ENCODE data around the gene PHC2. TPM values are rescaled to one million over a fixed set of nuclear protein-coding genes. Genes with fewer than 3 reads are reported as not detected.

The PHC2 gene
- total and polyA plus RNA-seq, 2 donors from 2014 or later = 118 to 149 TPM

- intact Hi-C loops (cut with DNase I) = no loop called here
These were observed 4.4 kb upstream of the PHC2 start for GRCh38 chr1:33435096-33435820.

DNA sequence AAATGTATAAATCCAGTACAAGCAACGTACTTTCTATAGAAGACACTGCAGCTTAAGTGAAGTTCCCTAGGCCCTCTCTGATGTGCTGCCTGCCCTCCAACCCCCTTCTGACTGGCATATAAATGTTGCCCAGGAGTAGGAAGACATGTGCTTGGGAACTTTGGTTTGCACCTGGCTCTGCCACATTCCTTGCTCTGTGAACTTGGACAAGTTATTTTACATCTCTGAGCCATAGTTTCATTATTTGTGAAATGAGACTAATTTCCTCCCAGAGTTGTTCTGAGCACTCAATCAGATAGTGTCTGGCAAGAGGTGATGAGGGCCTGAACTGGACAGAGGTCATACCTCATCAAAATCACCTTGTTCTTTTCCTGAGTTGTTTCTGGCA, 3.5 kb upstream of the PHC2 start:
- intact Hi-C loops (cut with DNase I) = no loop called here
- TF ChIP-seq, protein P1, sequence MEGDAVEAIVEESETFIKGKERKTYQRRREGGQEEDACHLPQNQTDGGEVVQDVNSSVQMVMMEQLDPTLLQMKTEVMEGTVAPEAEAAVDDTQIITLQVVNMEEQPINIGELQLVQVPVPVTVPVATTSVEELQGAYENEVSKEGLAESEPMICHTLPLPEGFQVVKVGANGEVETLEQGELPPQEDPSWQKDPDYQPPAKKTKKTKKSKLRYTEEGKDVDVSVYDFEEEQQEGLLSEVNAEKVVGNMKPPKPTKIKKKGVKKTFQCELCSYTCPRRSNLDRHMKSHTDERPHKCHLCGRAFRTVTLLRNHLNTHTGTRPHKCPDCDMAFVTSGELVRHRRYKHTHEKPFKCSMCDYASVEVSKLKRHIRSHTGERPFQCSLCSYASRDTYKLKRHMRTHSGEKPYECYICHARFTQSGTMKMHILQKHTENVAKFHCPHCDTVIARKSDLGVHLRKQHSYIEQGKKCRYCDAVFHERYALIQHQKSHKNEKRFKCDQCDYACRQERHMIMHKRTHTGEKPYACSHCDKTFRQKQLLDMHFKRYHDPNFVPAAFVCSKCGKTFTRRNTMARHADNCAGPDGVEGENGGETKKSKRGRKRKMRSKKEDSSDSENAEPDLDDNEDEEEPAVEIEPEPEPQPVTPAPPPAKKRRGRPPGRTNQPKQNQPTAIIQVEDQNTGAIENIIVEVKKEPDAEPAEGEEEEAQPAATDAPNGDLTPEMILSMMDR (IDR thresholded peaks at IDR 0.05; ENCODE audit: borderline replicate concordance, extremely low read depth, insufficient read depth) = no peak
- Histone ChIP-seq H3K27ac (ENCODE audit: low read depth in 2 of 2, low read length in 2 of 2) (peak overlapping the region in 1 of 2 donors; percentile 26), H3K4me1 (ENCODE audit: control insufficient read depth in 2 of 3, insufficient read depth in 2 of 3, low read depth in 1 of 3, low read length in 3 of 3) (peaks cover 0 to 13% (median 0%) of the 10 kb centered on the region in 3 donors), H3K4me3 (ENCODE audit: low read length in 3 of 3) (no peak overlapping the region), H3K36me3 (ENCODE audit: control insufficient read depth in 2 of 3, insufficient read depth in 3 of 3, low read length in 3 of 3) (no peaks in the 10 kb centered on the region), H3K9me3 (ENCODE audit: control insufficient read depth in 2 of 3, insufficient read depth in 1 of 3, low read length in 3 of 3) (no peaks in the 10 kb centered on the region), H3K27me3 (ENCODE audit: control insufficient read depth, insufficient read depth, low read length) (no peaks in the 10 kb centered on the region), H3K9ac (ENCODE audit: low read length in 3 of 3) (no peak overlapping the region)
- FAIRE-seq (no peak), DNase-seq (no peak)

More at GRCh38 chr1:33435096-33435820, 4.4 kb upstream of the PHC2 start:
- peaks cover 0 to 6% (median 0%) of the 10 kb centered on the region in 3 donors for H3K4me1 ChIP-seq (ENCODE audit: control insufficient read depth in 2 of 3, insufficient read depth in 2 of 3, low read depth in 1 of 3, low read length in 3 of 3)
- TF ChIP-seq, protein P1 (IDR thresholded peaks at IDR 0.05; ENCODE audit: borderline replicate concordance, extremely low read depth, insufficient read depth) = no peak
- H3K36me3 ChIP-seq (ENCODE audit: control insufficient read depth in 2 of 3, insufficient read depth in 3 of 3, low read length in 3 of 3) = no peaks in the 10 kb centered on the region
- DNase-seq = no peak
- H3K9me3 ChIP-seq (ENCODE audit: control insufficient read depth in 2 of 3, insufficient read depth in 1 of 3, low read length in 3 of 3) = no peaks in the 10 kb centered on the region
- no peak overlapping the region for H3K4me3 ChIP-seq (ENCODE audit: low read length in 3 of 3)
- H3K9ac ChIP-seq (ENCODE audit: low read length in 3 of 3) = no peak overlapping the region
- FAIRE-seq = no peak
- no peak overlapping the region for H3K27ac ChIP-seq (ENCODE audit: low read depth in 2 of 2, low read length in 2 of 2)
- H3K27me3 ChIP-seq (ENCODE audit: control insufficient read depth, insufficient read depth, low read length) = no peaks in the 10 kb centered on the region

DNA sequence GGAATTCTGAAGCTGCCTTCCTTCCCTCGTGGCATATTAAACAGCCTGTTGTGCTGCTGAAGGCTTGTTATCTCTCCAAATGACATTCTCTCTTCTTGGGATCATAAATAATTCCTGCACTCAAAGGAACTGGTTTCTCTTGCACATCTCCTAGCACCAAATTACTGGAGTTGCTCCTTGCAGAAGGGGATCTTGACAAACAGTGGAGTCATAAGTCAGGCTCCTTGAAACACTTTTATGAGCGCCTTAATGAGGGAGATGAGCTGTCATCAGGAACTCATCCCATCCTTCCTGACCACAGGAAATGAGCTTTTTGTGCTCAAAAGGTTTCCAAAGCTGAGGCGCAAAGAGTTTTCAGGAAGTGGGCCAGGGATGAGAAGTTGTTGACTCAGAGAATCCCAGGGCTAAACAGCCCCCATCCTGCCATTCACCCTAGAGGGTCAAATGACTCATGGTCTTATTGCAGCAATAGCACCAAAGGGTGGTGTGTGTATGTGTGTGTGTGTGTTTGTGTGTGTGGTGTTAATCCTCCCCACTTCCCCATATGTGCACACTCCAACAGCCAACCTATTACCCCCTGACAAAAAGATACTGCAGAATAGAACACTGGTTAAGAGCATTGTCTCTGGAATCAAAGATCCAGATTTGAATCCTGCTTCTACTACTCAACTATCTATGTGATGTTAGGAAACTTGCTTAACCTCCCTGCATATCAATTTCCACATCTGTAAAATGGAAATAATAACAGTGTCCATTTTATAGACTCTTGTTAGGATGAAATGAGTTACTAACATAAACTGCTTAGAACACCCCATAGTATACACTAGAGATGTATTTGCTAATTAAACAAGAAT, 2.8 kb upstream of the PHC2 start:
- H3K27ac ChIP-seq (ENCODE audit: low read depth in 2 of 2, low read length in 2 of 2) = peak overlapping the region in 1 of 2 donors; percentile 26
- H3K27me3 ChIP-seq (ENCODE audit: control insufficient read depth, insufficient read depth, low read length) = no peaks in the 10 kb centered on the region
- no peaks in the 10 kb centered on the region for H3K9me3 ChIP-seq (ENCODE audit: control insufficient read depth in 2 of 3, insufficient read depth in 1 of 3, low read length in 3 of 3)
- FAIRE-seq (no peak), DNase-seq (peak in 4 of 5 donors; percentile 64 to 87 (median 74))
- H3K9ac ChIP-seq (ENCODE audit: low read length in 3 of 3) = no peak overlapping the region
- H3K4me3 ChIP-seq (ENCODE audit: low read length in 3 of 3) = no peak overlapping the region
- H3K36me3 ChIP-seq (ENCODE audit: control insufficient read depth in 2 of 3, insufficient read depth in 3 of 3, low read length in 3 of 3) = no peaks in the 10 kb centered on the region
- TF ChIP-seq, protein P1 (IDR thresholded peaks at IDR 0.05; ENCODE audit: borderline replicate concordance, extremely low read depth, insufficient read depth) = no peak
- intact Hi-C loops (cut with DNase I) = no loop called here
- peaks cover 0 to 16% (median 0%) of the 10 kb centered on the region in 3 donors for H3K4me1 ChIP-seq (ENCODE audit: control insufficient read depth in 2 of 3, insufficient read depth in 2 of 3, low read depth in 1 of 3, low read length in 3 of 3)

Measured in kidney (tissue), 14 donors.